Cardiac fibroblast (primary cell): Measurements from ENCODE around the gene CHRM2.
"Not testable (repeated sequence)": the region's sequence is repeated elsewhere in the genome, so short reads cannot be mapped to it uniquely, and the experiment has no call there.

Experiments
- DNase-seq, 2 donors: peaks; one replicate each; pipeline versions ENCODE4 v3.0.0 to v3.0.0-alpha.2; 2010; ENCODE audit warnings: low read depth in 2 of 2
- H3K4me3 ChIP-seq, 2 donors: replicated peaks in 1 of 2; 1 replicate in 1 of 2; 2 replicates in 1 of 2; pipeline ENCODE4 v1.5.1; 2011; ENCODE audit warnings: low read depth in 2 of 2, low read length in 2 of 2, mild to moderate bottlenecking in 2 of 2, moderate library complexity in 1 of 2
- TF ChIP-seq, protein P1 (sequence below): IDR thresholded peaks from one replicate; pipeline ENCODE4 v1.5.1; 2011; ENCODE audit warnings: low read depth, mild to moderate bottlenecking, low read length, inconsistent platforms

The CHRM2 gene

DNA sequence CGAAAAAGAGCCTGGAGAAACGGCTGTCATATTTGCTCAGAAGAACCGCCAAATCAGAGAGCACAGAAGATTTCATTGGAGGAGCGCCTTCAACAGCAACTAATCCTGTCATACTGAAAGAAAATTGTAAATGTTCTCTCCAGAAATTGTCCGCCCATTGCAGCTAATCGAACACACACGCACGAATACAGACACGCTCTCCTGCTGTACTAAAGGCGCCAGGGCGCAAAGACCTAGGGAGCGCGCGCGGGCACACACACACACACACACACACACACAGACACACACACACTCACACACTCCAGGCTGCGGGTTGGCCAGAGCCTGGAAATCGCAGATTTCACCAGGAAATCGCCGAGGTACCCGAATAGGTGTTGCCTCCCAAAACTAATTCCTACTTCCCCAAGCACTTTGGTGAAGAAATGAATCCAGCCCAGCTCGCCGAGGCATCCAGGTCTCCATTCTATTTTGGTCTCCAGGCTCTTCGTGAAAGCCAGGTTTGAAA, at the start of gene CHRM2:
TSS of gene CHRM2 (plus strand) at position 157 of the 505 bp plus-strand sequence. CDS start 146,214 bp downstream, outside the sequence.
- TF ChIP-seq, protein P1, sequence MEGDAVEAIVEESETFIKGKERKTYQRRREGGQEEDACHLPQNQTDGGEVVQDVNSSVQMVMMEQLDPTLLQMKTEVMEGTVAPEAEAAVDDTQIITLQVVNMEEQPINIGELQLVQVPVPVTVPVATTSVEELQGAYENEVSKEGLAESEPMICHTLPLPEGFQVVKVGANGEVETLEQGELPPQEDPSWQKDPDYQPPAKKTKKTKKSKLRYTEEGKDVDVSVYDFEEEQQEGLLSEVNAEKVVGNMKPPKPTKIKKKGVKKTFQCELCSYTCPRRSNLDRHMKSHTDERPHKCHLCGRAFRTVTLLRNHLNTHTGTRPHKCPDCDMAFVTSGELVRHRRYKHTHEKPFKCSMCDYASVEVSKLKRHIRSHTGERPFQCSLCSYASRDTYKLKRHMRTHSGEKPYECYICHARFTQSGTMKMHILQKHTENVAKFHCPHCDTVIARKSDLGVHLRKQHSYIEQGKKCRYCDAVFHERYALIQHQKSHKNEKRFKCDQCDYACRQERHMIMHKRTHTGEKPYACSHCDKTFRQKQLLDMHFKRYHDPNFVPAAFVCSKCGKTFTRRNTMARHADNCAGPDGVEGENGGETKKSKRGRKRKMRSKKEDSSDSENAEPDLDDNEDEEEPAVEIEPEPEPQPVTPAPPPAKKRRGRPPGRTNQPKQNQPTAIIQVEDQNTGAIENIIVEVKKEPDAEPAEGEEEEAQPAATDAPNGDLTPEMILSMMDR = no peak
- peak within 1 kb of the TSS in 1 of 2 donors; percentile 32 for H3K4me3 ChIP-seq
- peak; percentile 23 to 33 for DNase-seq

DNA sequence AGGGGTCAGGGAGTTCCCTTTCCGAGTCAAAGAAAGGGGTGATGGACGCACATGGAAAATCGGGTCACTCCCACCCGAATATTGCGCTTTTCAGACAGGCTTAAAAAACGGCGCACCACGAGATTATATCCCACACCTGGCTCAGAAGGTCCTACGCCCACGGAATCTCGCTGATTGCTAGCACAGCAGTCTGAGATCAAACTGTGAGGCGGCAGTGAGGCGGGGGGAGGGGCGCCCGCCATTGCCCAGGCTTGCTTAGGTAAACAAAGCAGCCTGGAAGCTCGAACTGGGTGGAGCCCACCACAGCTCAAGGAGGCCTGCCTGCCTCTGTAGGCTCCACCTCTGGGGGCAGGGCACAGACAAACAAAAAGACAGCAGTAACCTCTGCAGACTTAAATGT, 37.1 kb upstream of the CHRM2 start:
- DNase-seq, H3K4me3 ChIP-seq: not testable (repeated sequence)

DNA sequence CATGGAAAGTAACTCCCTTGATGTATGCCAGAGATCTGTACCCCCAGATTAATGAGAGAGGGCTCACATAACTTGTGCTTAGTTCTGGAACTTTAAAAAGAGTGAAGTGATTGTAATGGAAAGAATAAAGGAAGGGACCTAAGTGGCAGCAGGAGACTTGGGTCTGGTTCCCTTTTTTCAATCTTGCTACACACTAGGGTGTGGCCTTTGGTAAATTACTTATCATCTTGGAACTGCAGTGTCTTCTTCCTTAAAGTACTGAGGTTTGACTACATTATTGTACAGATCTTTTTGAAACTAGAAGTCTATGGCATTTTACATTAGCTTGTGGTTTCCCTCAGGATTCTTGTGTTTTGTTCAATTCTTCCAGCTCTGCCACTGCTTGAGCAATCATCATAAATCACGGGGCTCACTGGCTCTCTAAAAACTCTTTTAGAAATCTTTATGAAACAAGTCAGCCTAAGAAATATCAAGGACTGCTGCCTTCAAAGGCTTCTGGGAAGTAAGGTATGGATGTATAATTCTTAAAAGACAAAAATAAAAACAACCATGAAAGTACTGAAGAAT, 22.5 kb upstream of the CHRM2 start:
- TF ChIP-seq, protein P1 = no peak
- no peak for DNase-seq
- no peak overlapping the region for H3K4me3 ChIP-seq

DNA sequence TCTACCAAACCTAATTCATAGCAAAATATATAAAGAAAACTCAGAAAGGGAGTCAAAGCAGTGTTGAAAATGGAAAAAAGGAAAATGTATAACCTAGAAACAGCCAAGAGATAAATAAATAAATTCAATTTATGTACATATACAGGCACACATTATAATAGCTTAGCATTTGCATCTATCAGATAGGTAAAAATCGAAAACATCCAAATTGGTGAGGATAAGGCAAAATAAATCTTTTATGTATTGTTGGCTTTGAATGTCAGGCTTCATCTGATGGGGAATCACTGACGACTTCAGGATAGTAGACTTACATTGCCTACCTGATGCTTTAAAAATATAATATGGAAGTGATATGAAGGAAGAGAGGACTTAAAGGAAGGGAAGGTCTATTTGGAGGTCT, 20.6 kb upstream of the CHRM2 start:
- DNase-seq = no peak

DNA sequence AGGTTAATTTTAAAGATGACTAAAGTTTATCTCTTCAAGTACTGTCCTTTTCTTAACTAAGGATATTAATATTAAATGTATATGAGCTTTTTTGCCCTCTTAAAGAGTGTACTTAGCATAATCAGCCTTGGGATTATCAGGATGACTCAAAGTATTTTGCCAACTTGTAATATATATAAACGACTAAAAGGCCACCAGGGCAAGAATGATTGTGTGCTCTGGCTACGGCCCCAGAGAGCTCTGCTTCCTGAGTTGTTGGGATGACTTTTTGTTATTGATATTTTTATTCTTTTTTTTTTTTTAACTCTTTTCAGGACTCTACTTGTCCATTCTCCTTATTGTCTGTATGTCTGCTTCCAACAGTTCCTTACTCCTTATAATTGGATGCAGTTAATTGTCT, 14.8 kb upstream of the CHRM2 start:
- TF ChIP-seq, protein P1 = no peak
- no peak overlapping the region for H3K4me3 ChIP-seq
- DNase-seq = no peak

More for the DNA sequence above, 20.6 kb upstream of the CHRM2 start:
- no peak overlapping the region for H3K4me3 ChIP-seq
- TF ChIP-seq, protein P1 = no peak

DNA sequence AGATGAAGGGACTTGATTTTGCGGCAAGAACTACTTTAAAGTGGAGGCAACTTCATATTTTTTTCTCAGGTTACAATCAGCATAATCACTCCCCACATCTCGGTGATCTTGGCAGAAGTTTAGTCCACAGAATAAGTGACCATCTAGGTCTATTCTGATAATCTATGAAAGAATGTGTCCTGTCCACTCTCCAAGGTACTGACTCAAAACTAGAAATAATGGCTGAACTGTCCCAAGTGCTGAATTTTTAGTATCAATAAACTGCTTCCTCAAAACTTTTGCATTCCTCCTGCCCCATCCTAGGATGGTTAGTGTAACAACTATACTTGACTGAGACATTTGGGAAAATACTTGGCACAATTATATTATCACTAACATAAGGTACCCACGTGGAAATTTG, 10.9 kb upstream of the CHRM2 start:
- no peak overlapping the region for H3K4me3 ChIP-seq

DNA sequence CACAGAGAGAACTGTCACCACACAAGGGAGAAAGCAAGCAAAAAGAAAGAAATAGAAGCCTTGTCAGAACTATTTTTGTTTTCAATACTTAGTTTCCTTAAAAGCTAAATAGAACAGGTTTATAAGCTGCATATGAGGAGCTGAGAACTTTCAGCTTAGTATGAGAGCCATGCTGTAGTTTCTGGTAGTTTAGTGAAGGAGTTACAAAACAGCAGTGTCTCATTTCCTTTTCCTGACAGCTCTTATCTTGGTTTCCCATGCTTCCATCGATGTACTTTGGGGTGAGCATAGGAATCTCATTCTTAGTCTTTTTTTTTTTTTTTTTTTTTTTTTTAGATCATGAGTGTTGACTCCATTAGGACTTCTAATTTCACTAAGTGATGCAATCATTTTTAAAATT, 8.6 kb upstream of the CHRM2 start:
- TF ChIP-seq, protein P1 = no peak
- DNase-seq = peak in 1 of 2 donors; percentile 63
- H3K4me3 ChIP-seq = no peak overlapping the region

More for the DNA sequence above, 10.9 kb upstream of the CHRM2 start:
- DNase-seq = peak; percentile 31 to 44
- TF ChIP-seq, protein P1 = no peak
